H1 (cell line): ENCODE data around the gene AURKAIP1. TPM values are rescaled to one million over a fixed set of nuclear protein-coding genes. Genes with fewer than 3 reads are reported as not detected.

ENCODE experiments used
- polyA plus RNA-seq, 7 experiments: library from polyadenylated mRNA; depleted of rRNA in 3 of 7; stranded (reverse) in 5 of 7; unstranded in 2 of 7; fragments of >200 nt in 5 of 7; fragments of 200-250 nt in 2 of 7; gene quantifications; 1 replicate in 5 of 7; 2 replicates in 1 of 7; 4 replicates in 1 of 7; pipeline versions ENCODE4 v1.2.1 to v1.2.3, GENCODE V29; 2011 to 2013; ENCODE audit warnings: missing spikeins in 2 of 7, mixed read lengths in 2 of 7
- total RNA-seq: library from RNA; stranded (reverse); fragmentation: NEBNext Ultra II Directional; extraction: Animal tissue kit (Norgen Biotek cat#: 25700); gene quantifications from 2 replicates; pipeline ENCODE4 v1.2.1, GENCODE V29; 2021
- TF ChIP-seq, protein P1 (sequence below): fragments of 300-600 bp; sonication (generic); IDR thresholded peaks from 2 replicates; pipeline ENCODE4 v1.7.1; 2012; ENCODE audit warnings: low read length, moderate library complexity, mild to moderate bottlenecking, inconsistent platforms; ENCODE audit not compliant: insufficient replicate concordance

AURKAIP1 gene
- total and polyA plus RNA-seq, 2 of the 8 experiments (the other 6 are each of a cell fraction or from before 2014, with no cell fraction given), result 87.8 to 194 TPM

DNA sequence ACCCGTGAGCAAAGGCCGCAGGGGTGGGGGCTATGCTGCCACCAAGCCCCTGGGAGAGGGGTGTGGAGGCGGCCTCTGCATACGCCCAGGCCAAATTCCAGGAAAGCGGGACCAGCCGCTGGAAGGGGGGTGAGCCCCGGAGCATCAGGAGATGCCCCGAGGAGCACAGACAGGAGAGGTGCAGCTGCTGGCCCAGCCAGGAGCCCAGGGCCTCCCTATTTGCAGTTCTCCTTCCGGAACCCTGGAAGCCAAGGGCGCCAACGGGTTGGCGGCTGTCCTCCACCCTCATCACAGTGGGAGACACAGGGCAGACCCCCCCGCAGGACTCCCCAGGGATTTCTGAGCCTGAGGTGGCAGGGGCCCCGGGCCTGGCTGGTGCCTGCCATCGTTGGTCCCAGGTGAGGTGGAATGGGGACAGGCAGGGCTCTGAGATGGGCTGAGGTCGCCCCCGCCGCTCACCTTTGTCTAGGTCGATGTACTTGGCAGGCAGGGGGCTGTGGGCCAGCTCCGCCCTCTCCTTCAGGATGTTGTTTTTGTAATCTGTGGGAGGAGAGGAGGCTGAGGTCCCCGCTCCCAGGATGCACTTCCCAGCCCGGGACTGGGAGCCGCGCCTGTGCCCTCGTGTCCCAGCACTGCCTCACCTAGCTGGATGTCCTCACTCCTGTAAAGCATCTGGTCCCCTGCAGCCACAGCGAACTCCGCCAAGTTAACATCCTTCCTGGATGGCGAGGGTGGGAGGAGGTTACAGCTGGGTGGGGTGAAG is 21.4 kb downstream of the AURKAIP1 start (continued):
- TF ChIP-seq, protein P1, sequence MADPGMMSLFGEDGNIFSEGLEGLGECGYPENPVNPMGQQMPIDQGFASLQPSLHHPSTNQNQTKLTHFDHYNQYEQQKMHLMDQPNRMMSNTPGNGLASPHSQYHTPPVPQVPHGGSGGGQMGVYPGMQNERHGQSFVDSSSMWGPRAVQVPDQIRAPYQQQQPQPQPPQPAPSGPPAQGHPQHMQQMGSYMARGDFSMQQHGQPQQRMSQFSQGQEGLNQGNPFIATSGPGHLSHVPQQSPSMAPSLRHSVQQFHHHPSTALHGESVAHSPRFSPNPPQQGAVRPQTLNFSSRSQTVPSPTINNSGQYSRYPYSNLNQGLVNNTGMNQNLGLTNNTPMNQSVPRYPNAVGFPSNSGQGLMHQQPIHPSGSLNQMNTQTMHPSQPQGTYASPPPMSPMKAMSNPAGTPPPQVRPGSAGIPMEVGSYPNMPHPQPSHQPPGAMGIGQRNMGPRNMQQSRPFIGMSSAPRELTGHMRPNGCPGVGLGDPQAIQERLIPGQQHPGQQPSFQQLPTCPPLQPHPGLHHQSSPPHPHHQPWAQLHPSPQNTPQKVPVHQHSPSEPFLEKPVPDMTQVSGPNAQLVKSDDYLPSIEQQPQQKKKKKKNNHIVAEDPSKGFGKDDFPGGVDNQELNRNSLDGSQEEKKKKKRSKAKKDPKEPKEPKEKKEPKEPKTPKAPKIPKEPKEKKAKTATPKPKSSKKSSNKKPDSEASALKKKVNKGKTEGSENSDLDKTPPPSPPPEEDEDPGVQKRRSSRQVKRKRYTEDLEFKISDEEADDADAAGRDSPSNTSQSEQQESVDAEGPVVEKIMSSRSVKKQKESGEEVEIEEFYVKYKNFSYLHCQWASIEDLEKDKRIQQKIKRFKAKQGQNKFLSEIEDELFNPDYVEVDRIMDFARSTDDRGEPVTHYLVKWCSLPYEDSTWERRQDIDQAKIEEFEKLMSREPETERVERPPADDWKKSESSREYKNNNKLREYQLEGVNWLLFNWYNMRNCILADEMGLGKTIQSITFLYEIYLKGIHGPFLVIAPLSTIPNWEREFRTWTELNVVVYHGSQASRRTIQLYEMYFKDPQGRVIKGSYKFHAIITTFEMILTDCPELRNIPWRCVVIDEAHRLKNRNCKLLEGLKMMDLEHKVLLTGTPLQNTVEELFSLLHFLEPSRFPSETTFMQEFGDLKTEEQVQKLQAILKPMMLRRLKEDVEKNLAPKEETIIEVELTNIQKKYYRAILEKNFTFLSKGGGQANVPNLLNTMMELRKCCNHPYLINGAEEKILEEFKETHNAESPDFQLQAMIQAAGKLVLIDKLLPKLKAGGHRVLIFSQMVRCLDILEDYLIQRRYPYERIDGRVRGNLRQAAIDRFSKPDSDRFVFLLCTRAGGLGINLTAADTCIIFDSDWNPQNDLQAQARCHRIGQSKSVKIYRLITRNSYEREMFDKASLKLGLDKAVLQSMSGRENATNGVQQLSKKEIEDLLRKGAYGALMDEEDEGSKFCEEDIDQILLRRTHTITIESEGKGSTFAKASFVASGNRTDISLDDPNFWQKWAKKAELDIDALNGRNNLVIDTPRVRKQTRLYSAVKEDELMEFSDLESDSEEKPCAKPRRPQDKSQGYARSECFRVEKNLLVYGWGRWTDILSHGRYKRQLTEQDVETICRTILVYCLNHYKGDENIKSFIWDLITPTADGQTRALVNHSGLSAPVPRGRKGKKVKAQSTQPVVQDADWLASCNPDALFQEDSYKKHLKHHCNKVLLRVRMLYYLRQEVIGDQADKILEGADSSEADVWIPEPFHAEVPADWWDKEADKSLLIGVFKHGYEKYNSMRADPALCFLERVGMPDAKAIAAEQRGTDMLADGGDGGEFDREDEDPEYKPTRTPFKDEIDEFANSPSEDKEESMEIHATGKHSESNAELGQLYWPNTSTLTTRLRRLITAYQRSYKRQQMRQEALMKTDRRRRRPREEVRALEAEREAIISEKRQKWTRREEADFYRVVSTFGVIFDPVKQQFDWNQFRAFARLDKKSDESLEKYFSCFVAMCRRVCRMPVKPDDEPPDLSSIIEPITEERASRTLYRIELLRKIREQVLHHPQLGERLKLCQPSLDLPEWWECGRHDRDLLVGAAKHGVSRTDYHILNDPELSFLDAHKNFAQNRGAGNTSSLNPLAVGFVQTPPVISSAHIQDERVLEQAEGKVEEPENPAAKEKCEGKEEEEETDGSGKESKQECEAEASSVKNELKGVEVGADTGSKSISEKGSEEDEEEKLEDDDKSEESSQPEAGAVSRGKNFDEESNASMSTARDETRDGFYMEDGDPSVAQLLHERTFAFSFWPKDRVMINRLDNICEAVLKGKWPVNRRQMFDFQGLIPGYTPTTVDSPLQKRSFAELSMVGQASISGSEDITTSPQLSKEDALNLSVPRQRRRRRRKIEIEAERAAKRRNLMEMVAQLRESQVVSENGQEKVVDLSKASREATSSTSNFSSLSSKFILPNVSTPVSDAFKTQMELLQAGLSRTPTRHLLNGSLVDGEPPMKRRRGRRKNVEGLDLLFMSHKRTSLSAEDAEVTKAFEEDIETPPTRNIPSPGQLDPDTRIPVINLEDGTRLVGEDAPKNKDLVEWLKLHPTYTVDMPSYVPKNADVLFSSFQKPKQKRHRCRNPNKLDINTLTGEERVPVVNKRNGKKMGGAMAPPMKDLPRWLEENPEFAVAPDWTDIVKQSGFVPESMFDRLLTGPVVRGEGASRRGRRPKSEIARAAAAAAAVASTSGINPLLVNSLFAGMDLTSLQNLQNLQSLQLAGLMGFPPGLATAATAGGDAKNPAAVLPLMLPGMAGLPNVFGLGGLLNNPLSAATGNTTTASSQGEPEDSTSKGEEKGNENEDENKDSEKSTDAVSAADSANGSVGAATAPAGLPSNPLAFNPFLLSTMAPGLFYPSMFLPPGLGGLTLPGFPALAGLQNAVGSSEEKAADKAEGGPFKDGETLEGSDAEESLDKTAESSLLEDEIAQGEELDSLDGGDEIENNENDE, result no peak
